BLaER1 (cell line): ENCODE data around the gene PLCB3.
A peak's percentile ranks its signal among the peaks of the same experiment; 100 is the strongest.

Source experiments
- H3K27ac ChIP-seq: shearing (Covaris generic); formaldehyde crosslinking; 2 replicates; pipeline ENCODE4 v1.8.1; 2022
- H3K27me3 ChIP-seq: shearing (Covaris generic); formaldehyde crosslinking; 2 replicates; pipeline ENCODE4 v1.8.1; 2022
- H3K36me3 ChIP-seq: shearing (Covaris generic); formaldehyde crosslinking; 2 replicates; pipeline ENCODE4 v1.8.1; 2022
- H3K4me1 ChIP-seq: shearing (Covaris generic); formaldehyde crosslinking; 2 replicates; pipeline ENCODE4 v1.8.1; 2022
- H3K4me2 ChIP-seq: shearing (Covaris generic); formaldehyde crosslinking; 2 replicates; pipeline ENCODE4 v1.8.1; 2022
- H3K4me3 ChIP-seq: shearing (Covaris generic); formaldehyde crosslinking; 2 replicates; pipeline ENCODE4 v1.8.1; 2022
- H3K9ac ChIP-seq: shearing (Covaris generic); formaldehyde crosslinking; 2 replicates; pipeline ENCODE4 v1.8.1; 2022
- H3K9me3 ChIP-seq: shearing (Covaris generic); formaldehyde crosslinking; 2 replicates; pipeline ENCODE4 v1.8.1; 2022
- H4K20me1 ChIP-seq: shearing (Covaris generic); formaldehyde crosslinking; 2 replicates; pipeline ENCODE4 v1.8.1; 2022
- Cebpa-rat ChIP-seq: shearing (Covaris generic); IDR thresholded peaks from 2 replicates; pipeline ENCODE4 v1.8.1; 2022

The PLCB3 gene

DNA sequence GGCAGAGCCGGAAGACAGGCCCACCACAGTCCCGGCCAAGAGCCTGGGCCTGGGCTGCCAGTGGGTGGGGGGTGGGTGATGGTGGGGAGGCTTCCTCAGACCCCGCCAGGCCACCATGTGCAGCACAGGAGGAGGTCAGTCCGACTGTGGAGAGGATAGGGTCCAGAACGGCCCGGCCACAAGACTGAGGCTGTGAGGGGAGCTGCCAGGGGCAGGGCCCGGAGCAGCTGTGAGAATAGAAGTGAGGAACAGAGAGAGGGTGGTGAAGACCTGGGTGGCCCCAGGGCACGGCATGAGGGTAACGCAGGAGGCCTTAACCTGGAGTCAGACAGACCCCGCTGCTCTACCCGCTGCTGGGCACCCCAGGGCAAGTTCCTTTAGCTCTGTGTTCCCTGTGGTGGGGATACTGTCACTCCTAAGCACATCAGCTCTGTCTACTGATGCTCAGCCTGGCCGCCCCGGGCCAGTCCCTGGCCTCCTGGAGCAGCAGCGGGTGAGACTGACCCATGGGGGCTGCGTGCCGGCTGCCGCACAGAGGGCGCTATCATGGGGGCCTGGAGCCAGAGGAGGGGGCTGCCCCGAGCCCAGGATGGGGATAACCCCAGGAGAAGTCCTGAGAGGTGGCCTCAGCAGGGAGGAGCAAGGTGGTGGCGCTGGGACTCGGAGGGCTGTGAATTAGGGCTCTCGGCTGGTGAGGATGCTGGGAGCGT is 43.1 kb upstream of the PLCB3 start:
- Histone ChIP-seq H3K27ac (peak overlapping the region; percentile 99), H3K9me3 (no peaks in the 10 kb centered on the region), H3K4me3 (peak overlapping the region; percentile 94), H3K4me2 (peak overlapping the region; percentile 97), H3K4me1 (peaks cover 77% of the 10 kb centered on the region), H3K36me3 (peaks cover 54% of the 10 kb centered on the region), H3K9ac (peak overlapping the region; percentile 98), H3K27me3 (no peaks in the 10 kb centered on the region), H4K20me1 (peaks cover 56% of the 10 kb centered on the region)
- TF ChIP-seq Cebpa-rat = no peak

GRCh38 chr11:64208796-64209562 is 42.4 kb upstream of the PLCB3 start:
- Histone ChIP-seq H3K27ac (peak overlapping the region; percentile 99), H3K9me3 (no peaks in the 10 kb centered on the region), H4K20me1 (peaks cover 53% of the 10 kb centered on the region), H3K4me2 (peak overlapping the region; percentile 97), H3K4me1 (peaks cover 79% of the 10 kb centered on the region), H3K36me3 (peaks cover 59% of the 10 kb centered on the region), H3K4me3 (peak overlapping the region; percentile 94), H3K9ac (peak overlapping the region; percentile 98), H3K27me3 (no peaks in the 10 kb centered on the region)
- TF ChIP-seq Cebpa-rat = no peak

DNA sequence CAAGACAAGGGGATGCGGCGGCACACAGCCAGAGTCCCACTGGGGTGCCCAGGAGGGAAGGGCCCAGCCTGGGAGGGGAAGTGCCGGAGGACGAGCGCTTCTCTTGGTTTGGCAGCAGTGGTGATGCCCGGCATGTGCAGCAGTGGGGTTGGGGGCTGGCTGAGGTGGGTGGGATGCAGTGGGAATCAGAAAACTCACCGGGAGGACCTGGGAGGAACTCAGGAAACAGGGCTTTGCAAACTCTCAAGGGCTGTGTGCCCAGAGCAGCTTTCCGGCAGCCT is 41.8 kb upstream of the PLCB3 start:
- Histone ChIP-seq H4K20me1 (peaks cover 49% of the 10 kb centered on the region), H3K27me3 (no peaks in the 10 kb centered on the region), H3K36me3 (peaks cover 64% of the 10 kb centered on the region), H3K9me3 (no peaks in the 10 kb centered on the region), H3K4me2 (peak overlapping the region; percentile 97), H3K4me1 (peaks cover 79% of the 10 kb centered on the region), H3K9ac (peak overlapping the region; percentile 98), H3K27ac (peak overlapping the region; percentile 99), H3K4me3 (peak overlapping the region; percentile 94)
- no peak for TF ChIP-seq Cebpa-rat

DNA sequence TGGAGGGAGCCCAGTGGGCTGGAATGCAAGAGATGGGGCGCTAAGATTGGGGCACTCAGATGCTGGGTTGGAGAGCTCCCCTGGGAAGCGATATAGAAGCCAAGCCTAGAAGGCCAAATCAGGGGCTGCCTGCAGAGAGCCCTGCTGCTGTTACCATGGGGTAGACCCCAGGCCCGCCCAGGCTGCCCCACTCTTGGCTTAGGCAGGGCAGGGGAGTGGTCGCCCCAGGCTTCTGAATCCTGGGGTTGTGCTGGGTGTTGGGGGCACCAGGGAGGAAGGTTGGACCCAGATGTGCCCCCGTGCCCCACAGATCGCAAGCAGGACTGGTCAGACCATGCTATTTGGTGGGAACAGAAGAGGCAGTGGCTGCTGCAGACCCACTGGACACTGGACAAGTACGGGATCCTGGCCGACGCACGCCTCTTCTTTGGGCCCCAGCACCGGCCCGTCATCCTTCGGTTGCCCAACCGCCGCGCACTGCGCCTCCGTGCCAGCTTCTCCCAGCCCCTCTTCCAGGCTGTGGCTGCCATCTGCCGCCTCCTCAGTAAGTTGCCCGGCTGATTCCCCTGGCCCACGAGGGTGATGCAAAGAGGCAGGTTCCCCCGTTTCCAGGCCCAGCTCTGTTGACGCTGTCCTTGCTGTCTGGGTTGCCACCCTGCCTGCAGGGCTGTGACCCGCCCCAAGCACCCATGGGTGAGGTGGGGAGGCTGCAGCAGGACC is 40.9 kb upstream of the PLCB3 start:
- Histone ChIP-seq H3K9ac (peak overlapping the region; percentile 18; the same call in 1 of the 2 replicates), H4K20me1 (peaks cover 49% of the 10 kb centered on the region), H3K4me3 (no peak overlapping the region), H3K27ac (peak overlapping the region; percentile 26; the same call in 1 of the 2 replicates), H3K27me3 (no peaks in the 10 kb centered on the region), H3K9me3 (no peaks in the 10 kb centered on the region), H3K4me2 (peak overlapping the region; percentile 97), H3K4me1 (peaks cover 79% of the 10 kb centered on the region), H3K36me3 (peaks cover 65% of the 10 kb centered on the region)
- TF ChIP-seq Cebpa-rat = no peak

- Histone ChIP-seq H3K27me3 (no peaks in the 10 kb centered on the region), H3K4me2 (0 out of 2 replicates have a peak overlapping the region, but pooled peaks have one; percentile 74), H3K9me3 (no peaks in the 10 kb centered on the region), H3K27ac (0 out of 2 replicates have a peak overlapping the region, but pooled peaks have one; percentile 16), H3K4me1 (peaks cover 79% of the 10 kb centered on the region), H3K9ac (no peak overlapping the region), H4K20me1 (peaks cover 49% of the 10 kb centered on the region), H3K4me3 (no peak overlapping the region), H3K36me3 (peaks cover 65% of the 10 kb centered on the region)
- TF ChIP-seq Cebpa-rat = no peak
Observed at GRCh38 chr11:64211181-64211872, 40.0 kb upstream of the PLCB3 start.

DNA sequence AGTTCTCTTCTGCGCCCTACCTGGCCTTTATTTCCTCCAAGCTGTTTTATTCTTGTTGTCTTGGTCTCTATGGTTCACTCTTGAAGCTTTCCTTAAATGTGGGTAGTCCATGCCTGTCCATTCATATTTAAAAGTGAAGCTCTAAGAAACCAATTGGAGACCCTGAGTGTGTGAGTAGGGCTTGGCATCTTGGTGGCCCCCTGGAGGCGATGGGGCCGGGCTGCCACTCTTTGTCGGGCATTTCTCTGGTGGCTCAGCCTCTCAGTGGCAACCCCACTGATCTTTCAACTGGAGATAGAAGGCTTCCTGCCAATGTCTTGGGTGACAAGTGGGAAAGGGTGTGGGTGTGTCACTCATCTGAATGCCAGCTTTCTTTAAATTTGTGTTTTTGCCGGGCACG is 34.5 kb upstream of the PLCB3 start:
- Histone ChIP-seq H4K20me1 (peaks cover 57% of the 10 kb centered on the region), H3K36me3 (peaks cover 81% of the 10 kb centered on the region), H3K4me2 (peak overlapping the region; percentile 52), H3K9ac (no peak overlapping the region), H3K27me3 (no peaks in the 10 kb centered on the region), H3K4me1 (peaks cover 75% of the 10 kb centered on the region), H3K4me3 (no peak overlapping the region), H3K27ac (no peak overlapping the region), H3K9me3 (no peaks in the 10 kb centered on the region)
- no peak for TF ChIP-seq Cebpa-rat

GRCh38 chr11:64218628-64219353 is 32.5 kb upstream of the PLCB3 start:
- TF ChIP-seq Cebpa-rat = no peak
- peaks cover 55% of the 10 kb centered on the region for H4K20me1 ChIP-seq
- H3K9me3 ChIP-seq = no peaks in the 10 kb centered on the region
- H3K36me3 ChIP-seq = peaks cover 83% of the 10 kb centered on the region
- H3K4me1 ChIP-seq = peaks cover 71% of the 10 kb centered on the region
- H3K27me3 ChIP-seq = no peaks in the 10 kb centered on the region
- no peak overlapping the region for H3K4me2 ChIP-seq
- peak overlapping the region; percentile 35; the same call in 1 of the 2 replicates for H3K27ac ChIP-seq
- H3K9ac ChIP-seq = peak overlapping the region; percentile 29; the same call in 1 of the 2 replicates
- H3K4me3 ChIP-seq = no peak overlapping the region

DNA sequence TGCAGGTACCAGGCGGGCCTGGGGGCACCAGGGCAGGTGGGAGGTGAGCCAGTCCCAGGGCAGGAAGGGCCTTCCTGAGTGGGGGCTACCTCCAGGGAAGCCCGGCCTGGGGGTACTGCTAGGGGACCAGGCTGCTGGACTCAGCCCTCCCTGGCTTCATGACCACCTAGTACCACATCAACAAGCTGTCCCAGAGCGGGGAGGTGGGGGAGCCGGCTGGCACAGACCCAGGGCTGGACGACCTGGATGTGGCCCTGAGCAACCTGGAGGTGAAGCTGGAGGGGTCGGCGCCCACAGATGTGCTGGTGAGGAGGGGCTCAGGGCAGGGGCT is 32.0 kb upstream of the PLCB3 start:
- peak overlapping the region; percentile 29; the same call in 1 of the 2 replicates for H3K9ac ChIP-seq
- no peaks in the 10 kb centered on the region for H3K9me3 ChIP-seq
- no peak overlapping the region for H3K4me2 ChIP-seq
- no peak for TF ChIP-seq Cebpa-rat
- peaks cover 84% of the 10 kb centered on the region for H3K36me3 ChIP-seq
- H3K4me1 ChIP-seq = peaks cover 71% of the 10 kb centered on the region
- H3K27me3 ChIP-seq = no peaks in the 10 kb centered on the region
- H3K27ac ChIP-seq = peak overlapping the region; percentile 35; the same call in 1 of the 2 replicates
- no peak overlapping the region for H3K4me3 ChIP-seq
- peaks cover 60% of the 10 kb centered on the region for H4K20me1 ChIP-seq

DNA sequence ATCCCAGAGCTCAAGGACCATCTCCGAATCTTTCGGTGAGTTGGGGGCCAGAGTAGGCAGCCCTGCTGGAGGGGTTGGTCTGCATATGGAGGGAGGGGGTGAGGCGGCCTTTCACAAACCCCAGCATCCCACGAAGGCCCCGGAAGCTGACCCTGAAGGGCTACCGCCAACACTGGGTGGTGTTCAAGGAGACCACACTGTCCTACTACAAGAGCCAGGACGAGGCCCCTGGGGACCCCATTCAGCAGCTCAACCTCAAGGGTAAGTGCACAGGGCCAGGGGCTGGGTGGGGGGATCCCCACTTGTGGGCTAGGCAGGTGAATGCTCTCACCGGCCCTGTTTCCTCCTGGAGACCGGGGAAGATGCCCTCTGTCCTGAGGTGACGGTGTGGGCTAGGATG is 31.6 kb upstream of the PLCB3 start:
- no peaks in the 10 kb centered on the region for H3K9me3 ChIP-seq
- H4K20me1 ChIP-seq = peaks cover 65% of the 10 kb centered on the region
- H3K36me3 ChIP-seq = peaks cover 85% of the 10 kb centered on the region
- no peak overlapping the region for H3K4me2 ChIP-seq
- no peak overlapping the region for H3K9ac ChIP-seq
- no peak overlapping the region for H3K4me3 ChIP-seq
- H3K27me3 ChIP-seq = no peaks in the 10 kb centered on the region
- H3K4me1 ChIP-seq = peaks cover 71% of the 10 kb centered on the region
- peak overlapping the region; percentile 18; the same call in 1 of the 2 replicates for H3K27ac ChIP-seq
- TF ChIP-seq Cebpa-rat = no peak
